GM23338 (cell line): ENCODE data around the gene PAIP2B. TPM values are rescaled to one million over a fixed set of nuclear protein-coding genes. Genes with fewer than 3 reads are reported as not detected.

Experiments
- ATAC-seq: fragments of 200-7000 bp; cut with Tn5 transposase; 3 replicates; pipeline ENCODE4 v1.9.1; 2020
- DNase-seq: peaks from one replicate; pipeline ENCODE4 v3.0.0-alpha.2; 2015; ENCODE audit warnings: low spot score
- H2AFZ ChIP-seq: fragments of 200-600 bp; sonication (generic); 2 replicates; pipeline ENCODE4 v1.8.0; 2016; ENCODE audit warnings: antibody characterized with exemption, mild to moderate bottlenecking, moderate library complexity
- H3F3A ChIP-seq: fragments of 200-600 bp; sonication (generic); replicated peaks from 2 replicates; pipeline ENCODE4 v1.8.0; 2017; ENCODE audit warnings: antibody characterized with exemption, mixed run types, low read depth
- H3K27ac ChIP-seq: fragments of 200-600 bp; sonication (generic); 2 replicates; pipeline ENCODE4 v1.6.1; 2016; ENCODE audit warnings: low read depth
- H3K27me3 ChIP-seq: fragments of 200-600 bp; sonication (generic); 2 replicates; pipeline ENCODE4 v1.8.0; 2016; ENCODE audit warnings: mild to moderate bottlenecking, mixed run types, moderate library complexity; ENCODE audit not compliant: insufficient read depth
- H3K36me3 ChIP-seq: fragments of 200-600 bp; sonication (generic); 2 replicates; pipeline ENCODE4 v1.8.0; 2016; ENCODE audit warnings: mild to moderate bottlenecking; ENCODE audit not compliant: insufficient read depth
- H3K4me1 ChIP-seq: fragments of 200-600 bp; sonication (generic); 2 replicates; pipeline ENCODE4 v1.8.0; 2016; ENCODE audit warnings: mild to moderate bottlenecking, moderate library complexity; ENCODE audit not compliant: insufficient read depth
- H3K4me2 ChIP-seq: fragments of 200-600 bp; sonication (generic); 2 replicates; pipeline ENCODE4 v1.7.1; 2017; ENCODE audit warnings: mixed run types
- H3K4me3 ChIP-seq: fragments of 200-600 bp; sonication (generic); 2 replicates; pipeline ENCODE4 v1.6.1; 2016; ENCODE audit warnings: mixed run types
- H3K79me2 ChIP-seq: fragments of 200-600 bp; sonication (generic); replicated peaks from 2 replicates; pipeline ENCODE4 v1.8.0; 2017; ENCODE audit warnings: mild to moderate bottlenecking; ENCODE audit not compliant: insufficient read depth
- H3K9me2 ChIP-seq: fragments of 200-600 bp; sonication (generic); 2 replicates; pipeline ENCODE4 v1.8.0; 2017; ENCODE audit not compliant: insufficient read depth
- H4K20me1 ChIP-seq: fragments of 200-600 bp; sonication (generic); replicated peaks from 2 replicates; pipeline ENCODE4 v1.8.0; 2017; ENCODE audit warnings: mild to moderate bottlenecking; ENCODE audit not compliant: insufficient read depth
- H3K27ac Mint-ChIP-seq: 2 replicates; pipeline ENCODE4 v1.8.0; 2020; ENCODE audit warnings: inconsistent platforms, mild to moderate bottlenecking, moderate library complexity, mixed read lengths
- H3K27me3 Mint-ChIP-seq: 3 replicates; pipeline ENCODE4 v1.8.0; 2022; ENCODE audit warnings: low read depth, mild to moderate bottlenecking, moderate library complexity, mixed read lengths, inconsistent platforms; ENCODE audit not compliant: insufficient read depth, poor library complexity
- H3K36me3 Mint-ChIP-seq: 3 replicates; pipeline ENCODE4 v1.8.0; 2021; ENCODE audit warnings: low read depth, mild to moderate bottlenecking, inconsistent platforms, moderate library complexity, mixed read lengths
- H3K4me1 Mint-ChIP-seq: 3 replicates; pipeline ENCODE4 v1.8.0; 2020; ENCODE audit warnings: mild to moderate bottlenecking, inconsistent platforms, mixed read lengths
- H3K4me3 Mint-ChIP-seq: 3 replicates; pipeline ENCODE4 v1.8.0; 2021; ENCODE audit warnings: moderate library complexity, mild to moderate bottlenecking, inconsistent platforms, mixed read lengths
- H3K9me3 Mint-ChIP-seq: 3 replicates; pipeline ENCODE4 v1.8.0; 2020; ENCODE audit warnings: moderate library complexity, mild to moderate bottlenecking, inconsistent platforms, mixed read lengths
- CREB1 ChIP-seq: fragments of 250-450 bp; sonication (Bioruptor Pico); IDR thresholded peaks from 2 replicates; pipeline ENCODE4 v1.5.0; 2020; ENCODE audit warnings: low read depth, mild to moderate bottlenecking, moderate library complexity
- EZH2 ChIP-seq: fragments of 200-600 bp; sonication (generic); IDR thresholded peaks from one replicate; pipeline ENCODE4 v1.8.0; 2017; ENCODE audit warnings: antibody characterized with exemption, mild to moderate bottlenecking, low read depth; ENCODE audit not compliant: unreplicated experiment
- EZH2phosphoT487 ChIP-seq: fragments of 200-600 bp; sonication (generic); IDR thresholded peaks from one replicate; pipeline ENCODE4 v1.8.1; 2018; ENCODE audit warnings: antibody characterized with exemption; ENCODE audit not compliant: unreplicated experiment
- POLR2AphosphoS5 ChIP-seq: IDR thresholded peaks from 2 replicates; pipeline ENCODE4 v1.6.1; 2016; ENCODE audit warnings: antibody characterized with exemption, low read depth
- STAT1 ChIP-seq: IDR thresholded peaks from one replicate; pipeline ENCODE4 v1.6.1; 2016; ENCODE audit warnings: antibody characterized with exemption; ENCODE audit not compliant: unreplicated experiment
- ZNF114 ChIP-seq: fragments of 250-450 bp; sonication (Bioruptor Pico); IDR thresholded peaks from 2 replicates; pipeline ENCODE4 v1.5.0; 2020; ENCODE audit warnings: mild to moderate bottlenecking, moderate library complexity
- polyA plus RNA-seq: library from polyadenylated mRNA; unstranded; fragments of >200 nt; fragmentation: Nextera tagmentation; extraction: Ambion mirVana; gene quantifications from 2 replicates; pipeline ENCODE4 v1.2.1, GENCODE V29; 2016
- total RNA-seq: library from RNA; depleted of rRNA; stranded (reverse); fragments of >200 nt; shearing (Covaris generic); gene quantifications from 2 replicates; pipeline ENCODE4 v1.2.3, GENCODE V29; 2014
- TF ChIP-seq, protein P1 (sequence below): IDR thresholded peaks from 2 replicates; pipeline ENCODE4 v1.6.1; 2016; ENCODE audit warnings: antibody characterized with exemption
- TF ChIP-seq, protein P2 (sequence below), 2 experiments: fragments of 200-600 bp in 1 of 2; sonication (generic) in 1 of 2; conservative IDR thresholded peaks; 2 replicates each; pipeline versions ENCODE4 v1.5.1 to v1.6.1; 2016 to 2017; ENCODE audit warnings: antibody characterized with exemption in 2 of 2, low read depth in 2 of 2, mild to moderate bottlenecking in 2 of 2, moderate library complexity in 1 of 2
- TF ChIP-seq, protein P3 (sequence below): fragments of 250-450 bp; sonication (Bioruptor Pico); IDR thresholded peaks from 2 replicates; pipeline ENCODE4 v1.5.0; 2020; ENCODE audit warnings: mild to moderate bottlenecking, moderate library complexity

Gene PAIP2B
- total and polyA plus RNA-seq, 2 experiments from 2014 or later, result 7.6 to 29.7 TPM

DNA sequence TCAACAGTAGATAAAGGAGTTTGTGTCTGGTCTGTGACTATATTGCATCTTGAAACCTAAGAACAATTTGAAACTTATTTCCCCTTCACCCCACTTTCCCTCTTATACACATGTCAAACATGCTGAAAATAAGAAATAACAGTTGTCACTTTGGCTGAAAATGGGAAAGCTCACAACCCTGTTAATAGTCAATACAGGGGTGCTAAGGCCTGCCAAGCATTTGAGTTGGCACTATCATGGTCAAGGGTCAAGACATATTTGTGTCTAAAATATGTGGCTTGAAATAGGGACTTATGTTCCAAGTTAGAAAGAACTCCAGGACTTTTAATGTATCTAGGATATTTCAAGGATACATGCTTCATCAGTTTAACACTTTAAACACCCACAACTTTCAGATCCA is 20.6 kb downstream of the PAIP2B start:
- Histone ChIP-seq H3K79me2 (no peaks in the 10 kb centered on the region), H3K27ac (no peak overlapping the region), H2AFZ (no peak overlapping the region), H3K27me3 (no peaks in the 10 kb centered on the region), H3K9me2 (0 out of 2 replicates have a peak, but pooled peaks cover 4% of the 10 kb centered on the region), H3K36me3 (no peaks in the 10 kb centered on the region), H3K4me2 (no peak overlapping the region), H4K20me1 (0 out of 2 replicates have a peak, but pooled peaks cover 5% of the 10 kb centered on the region), H3F3A (no peaks in the 10 kb centered on the region), H3K4me1 (no peaks in the 10 kb centered on the region; the same call in 1 of the 2 replicates), H3K4me3 (no peak overlapping the region)
- no peak overlapping the region for H3K4me3 Mint-ChIP-seq
- no peaks in the 10 kb centered on the region for H3K9me3 Mint-ChIP-seq
- ATAC-seq (no peak), DNase-seq (no peak)
- no peak overlapping the region for H3K27ac Mint-ChIP-seq
- no peaks in the 10 kb centered on the region for H3K36me3 Mint-ChIP-seq
- H3K27me3 Mint-ChIP-seq, result peaks cover 2% of the 10 kb centered on the region
- H3K4me1 Mint-ChIP-seq, result peaks cover 17% of the 10 kb centered on the region
- TF ChIP-seq, protein P1, sequence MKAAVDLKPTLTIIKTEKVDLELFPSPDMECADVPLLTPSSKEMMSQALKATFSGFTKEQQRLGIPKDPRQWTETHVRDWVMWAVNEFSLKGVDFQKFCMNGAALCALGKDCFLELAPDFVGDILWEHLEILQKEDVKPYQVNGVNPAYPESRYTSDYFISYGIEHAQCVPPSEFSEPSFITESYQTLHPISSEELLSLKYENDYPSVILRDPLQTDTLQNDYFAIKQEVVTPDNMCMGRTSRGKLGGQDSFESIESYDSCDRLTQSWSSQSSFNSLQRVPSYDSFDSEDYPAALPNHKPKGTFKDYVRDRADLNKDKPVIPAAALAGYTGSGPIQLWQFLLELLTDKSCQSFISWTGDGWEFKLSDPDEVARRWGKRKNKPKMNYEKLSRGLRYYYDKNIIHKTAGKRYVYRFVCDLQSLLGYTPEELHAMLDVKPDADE, result no peak
- no peak for TF ChIP-seq EZH2phosphoT487

DNA sequence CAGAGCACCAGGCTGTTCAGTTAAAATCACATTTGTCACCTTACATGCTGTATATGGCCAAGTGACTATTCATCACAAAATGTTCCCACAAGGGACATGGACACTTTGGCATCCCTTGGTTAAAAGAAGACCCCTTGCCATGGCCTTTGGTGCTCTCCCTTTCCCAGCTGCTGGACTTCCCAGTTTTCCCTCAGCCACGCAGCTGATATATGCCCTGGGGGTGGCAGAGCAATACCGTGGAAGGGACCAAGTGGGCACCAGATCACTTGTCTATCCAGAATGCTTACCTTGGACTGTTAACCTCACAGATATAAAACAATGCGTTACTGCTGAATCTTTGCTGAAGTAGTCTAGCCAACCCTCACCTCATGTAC is 35.3 kb downstream of the PAIP2B start:
- no peak overlapping the region for H3K4me3 ChIP-seq
- Mint-ChIP-seq H3K9me3 (no peaks in the 10 kb centered on the region), H3K36me3 (peaks cover 16% of the 10 kb centered on the region), H3K27me3 (peaks cover 5% of the 10 kb centered on the region), H3K4me3 (no peak overlapping the region), H3K27ac (no peak overlapping the region), H3K4me1 (peaks cover 23% of the 10 kb centered on the region)
- H3K27ac ChIP-seq, result no peak overlapping the region
- no peaks in the 10 kb centered on the region for H3K79me2 ChIP-seq
- H3K9me2 ChIP-seq, result 0 out of 2 replicates have a peak, but pooled peaks cover 2% of the 10 kb centered on the region
- H3F3A ChIP-seq, result no peaks in the 10 kb centered on the region
- H4K20me1 ChIP-seq, result no peaks in the 10 kb centered on the region; the same call in 1 of the 2 replicates
- ATAC-seq, result no peak
- DNase-seq, result no peak
- H3K36me3 ChIP-seq, result no peaks in the 10 kb centered on the region
- H3K4me1 ChIP-seq, result peaks cover 20% of the 10 kb centered on the region
- H2AFZ ChIP-seq, result no peak overlapping the region
- TF ChIP-seq EZH2 (no peak), POLR2AphosphoS5 (no peak), ZNF114 (CRISPR knock-in tag) (no peak), STAT1 (no peak), EZH2phosphoT487 (no peak), CREB1 (CRISPR knock-in tag) (no peak)
- TF ChIP-seq, protein P1, result no peak
- TF ChIP-seq, protein P2, sequence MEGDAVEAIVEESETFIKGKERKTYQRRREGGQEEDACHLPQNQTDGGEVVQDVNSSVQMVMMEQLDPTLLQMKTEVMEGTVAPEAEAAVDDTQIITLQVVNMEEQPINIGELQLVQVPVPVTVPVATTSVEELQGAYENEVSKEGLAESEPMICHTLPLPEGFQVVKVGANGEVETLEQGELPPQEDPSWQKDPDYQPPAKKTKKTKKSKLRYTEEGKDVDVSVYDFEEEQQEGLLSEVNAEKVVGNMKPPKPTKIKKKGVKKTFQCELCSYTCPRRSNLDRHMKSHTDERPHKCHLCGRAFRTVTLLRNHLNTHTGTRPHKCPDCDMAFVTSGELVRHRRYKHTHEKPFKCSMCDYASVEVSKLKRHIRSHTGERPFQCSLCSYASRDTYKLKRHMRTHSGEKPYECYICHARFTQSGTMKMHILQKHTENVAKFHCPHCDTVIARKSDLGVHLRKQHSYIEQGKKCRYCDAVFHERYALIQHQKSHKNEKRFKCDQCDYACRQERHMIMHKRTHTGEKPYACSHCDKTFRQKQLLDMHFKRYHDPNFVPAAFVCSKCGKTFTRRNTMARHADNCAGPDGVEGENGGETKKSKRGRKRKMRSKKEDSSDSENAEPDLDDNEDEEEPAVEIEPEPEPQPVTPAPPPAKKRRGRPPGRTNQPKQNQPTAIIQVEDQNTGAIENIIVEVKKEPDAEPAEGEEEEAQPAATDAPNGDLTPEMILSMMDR (conservative IDR thresholded peaks at IDR 0.05; ENCODE audit: low read depth in 2 of 2), result no peak
- TF ChIP-seq, protein P3, sequence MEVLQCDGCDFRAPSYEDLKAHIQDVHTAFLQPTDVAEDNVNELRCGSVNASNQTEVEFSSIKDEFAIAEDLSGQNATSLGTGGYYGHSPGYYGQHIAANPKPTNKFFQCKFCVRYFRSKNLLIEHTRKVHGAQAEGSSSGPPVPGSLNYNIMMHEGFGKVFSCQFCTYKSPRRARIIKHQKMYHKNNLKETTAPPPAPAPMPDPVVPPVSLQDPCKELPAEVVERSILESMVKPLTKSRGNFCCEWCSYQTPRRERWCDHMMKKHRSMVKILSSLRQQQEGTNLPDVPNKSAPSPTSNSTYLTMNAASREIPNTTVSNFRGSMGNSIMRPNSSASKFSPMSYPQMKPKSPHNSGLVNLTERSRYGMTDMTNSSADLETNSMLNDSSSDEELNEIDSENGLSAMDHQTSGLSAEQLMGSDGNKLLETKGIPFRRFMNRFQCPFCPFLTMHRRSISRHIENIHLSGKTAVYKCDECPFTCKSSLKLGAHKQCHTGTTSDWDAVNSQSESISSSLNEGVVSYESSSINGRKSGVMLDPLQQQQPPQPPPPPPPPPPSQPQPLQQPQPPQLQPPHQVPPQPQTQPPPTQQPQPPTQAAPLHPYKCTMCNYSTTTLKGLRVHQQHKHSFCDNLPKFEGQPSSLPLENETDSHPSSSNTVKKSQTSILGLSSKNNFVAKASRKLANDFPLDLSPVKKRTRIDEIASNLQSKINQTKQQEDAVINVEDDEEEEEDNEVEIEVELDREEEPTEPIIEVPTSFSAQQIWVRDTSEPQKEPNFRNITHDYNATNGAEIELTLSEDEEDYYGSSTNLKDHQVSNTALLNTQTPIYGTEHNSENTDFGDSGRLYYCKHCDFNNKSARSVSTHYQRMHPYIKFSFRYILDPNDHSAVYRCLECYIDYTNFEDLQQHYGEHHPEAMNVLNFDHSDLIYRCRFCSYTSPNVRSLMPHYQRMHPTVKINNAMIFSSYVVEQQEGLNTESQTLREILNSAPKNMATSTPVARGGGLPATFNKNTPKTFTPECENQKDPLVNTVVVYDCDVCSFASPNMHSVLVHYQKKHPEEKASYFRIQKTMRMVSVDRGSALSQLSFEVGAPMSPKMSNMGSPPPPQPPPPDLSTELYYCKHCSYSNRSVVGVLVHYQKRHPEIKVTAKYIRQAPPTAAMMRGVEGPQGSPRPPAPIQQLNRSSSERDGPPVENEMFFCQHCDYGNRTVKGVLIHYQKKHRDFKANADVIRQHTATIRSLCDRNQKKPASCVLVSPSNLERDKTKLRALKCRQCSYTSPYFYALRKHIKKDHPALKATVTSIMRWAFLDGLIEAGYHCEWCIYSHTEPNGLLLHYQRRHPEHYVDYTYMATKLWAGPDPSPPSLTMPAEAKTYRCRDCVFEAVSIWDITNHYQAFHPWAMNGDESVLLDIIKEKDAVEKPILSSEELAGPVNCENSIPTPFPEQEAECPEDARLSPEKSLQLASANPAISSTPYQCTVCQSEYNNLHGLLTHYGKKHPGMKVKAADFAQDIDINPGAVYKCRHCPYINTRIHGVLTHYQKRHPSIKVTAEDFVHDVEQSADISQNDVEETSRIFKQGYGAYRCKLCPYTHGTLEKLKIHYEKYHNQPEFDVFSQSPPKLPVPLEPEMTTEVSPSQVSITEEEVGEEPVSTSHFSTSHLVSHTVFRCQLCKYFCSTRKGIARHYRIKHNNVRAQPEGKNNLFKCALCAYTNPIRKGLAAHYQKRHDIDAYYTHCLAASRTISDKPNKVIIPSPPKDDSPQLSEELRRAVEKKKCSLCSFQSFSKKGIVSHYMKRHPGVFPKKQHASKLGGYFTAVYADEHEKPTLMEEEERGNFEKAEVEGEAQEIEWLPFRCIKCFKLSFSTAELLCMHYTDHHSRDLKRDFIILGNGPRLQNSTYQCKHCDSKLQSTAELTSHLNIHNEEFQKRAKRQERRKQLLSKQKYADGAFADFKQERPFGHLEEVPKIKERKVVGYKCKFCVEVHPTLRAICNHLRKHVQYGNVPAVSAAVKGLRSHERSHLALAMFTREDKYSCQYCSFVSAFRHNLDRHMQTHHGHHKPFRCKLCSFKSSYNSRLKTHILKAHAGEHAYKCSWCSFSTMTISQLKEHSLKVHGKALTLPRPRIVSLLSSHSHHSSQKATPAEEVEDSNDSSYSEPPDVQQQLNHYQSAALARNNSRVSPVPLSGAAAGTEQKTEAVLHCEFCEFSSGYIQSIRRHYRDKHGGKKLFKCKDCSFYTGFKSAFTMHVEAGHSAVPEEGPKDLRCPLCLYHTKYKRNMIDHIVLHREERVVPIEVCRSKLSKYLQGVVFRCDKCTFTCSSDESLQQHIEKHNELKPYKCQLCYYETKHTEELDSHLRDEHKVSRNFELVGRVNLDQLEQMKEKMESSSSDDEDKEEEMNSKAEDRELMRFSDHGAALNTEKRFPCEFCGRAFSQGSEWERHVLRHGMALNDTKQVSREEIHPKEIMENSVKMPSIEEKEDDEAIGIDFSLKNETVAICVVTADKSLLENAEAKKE, result no peak
- H3K4me2 ChIP-seq, result no peak overlapping the region
- no peaks in the 10 kb centered on the region for H3K27me3 ChIP-seq
